GM21528 (cell line): ENCODE data around the gene ANK3.

ENCODE experiments used
- ATAC-seq: cut with Tn5 transposase; IDR thresholded peaks from one replicate; pipeline ENCODE4 v1.9.1; 2021; ENCODE audit warnings: mild to moderate bottlenecking, moderate library complexity; ENCODE audit not compliant: unreplicated experiment, low FRiP score

The ANK3 gene

DNA sequence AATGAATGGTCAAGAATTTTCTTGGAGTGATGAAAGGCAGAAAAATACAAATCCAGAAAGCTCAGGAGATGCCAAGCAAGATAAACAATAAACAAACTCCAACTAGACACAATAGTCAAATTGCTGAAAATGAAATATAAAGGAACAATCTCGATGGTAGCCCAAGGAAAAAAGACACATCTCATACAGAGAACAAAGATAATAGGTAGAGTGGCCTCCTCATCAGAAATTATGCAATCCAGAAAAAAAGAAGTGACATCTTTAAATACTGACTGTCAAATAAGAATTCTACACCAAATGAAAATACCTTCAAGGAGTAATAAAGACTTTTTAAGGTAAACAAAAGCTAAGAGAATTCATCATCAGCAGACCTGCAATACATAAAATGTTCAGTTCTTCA, 150.4 kb downstream of the ANK3 start:
- no peak for ATAC-seq

DNA sequence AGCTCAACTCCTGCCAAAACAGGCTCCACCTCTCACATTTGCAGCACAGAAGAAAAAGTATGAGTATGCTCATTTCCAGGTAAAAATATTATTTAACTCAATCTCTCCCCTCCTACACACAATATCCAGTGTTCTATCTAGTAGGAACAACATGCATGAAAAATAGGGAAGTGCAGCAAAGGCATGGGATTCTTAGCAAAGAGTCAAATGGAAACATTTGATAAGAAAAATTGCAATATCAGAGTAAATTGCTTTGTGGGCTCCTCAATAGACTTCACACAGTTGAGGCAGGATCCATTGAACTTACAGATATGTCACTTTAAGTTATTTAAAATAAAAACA, 150.9 kb downstream of the ANK3 start:
- no peak for ATAC-seq

DNA sequence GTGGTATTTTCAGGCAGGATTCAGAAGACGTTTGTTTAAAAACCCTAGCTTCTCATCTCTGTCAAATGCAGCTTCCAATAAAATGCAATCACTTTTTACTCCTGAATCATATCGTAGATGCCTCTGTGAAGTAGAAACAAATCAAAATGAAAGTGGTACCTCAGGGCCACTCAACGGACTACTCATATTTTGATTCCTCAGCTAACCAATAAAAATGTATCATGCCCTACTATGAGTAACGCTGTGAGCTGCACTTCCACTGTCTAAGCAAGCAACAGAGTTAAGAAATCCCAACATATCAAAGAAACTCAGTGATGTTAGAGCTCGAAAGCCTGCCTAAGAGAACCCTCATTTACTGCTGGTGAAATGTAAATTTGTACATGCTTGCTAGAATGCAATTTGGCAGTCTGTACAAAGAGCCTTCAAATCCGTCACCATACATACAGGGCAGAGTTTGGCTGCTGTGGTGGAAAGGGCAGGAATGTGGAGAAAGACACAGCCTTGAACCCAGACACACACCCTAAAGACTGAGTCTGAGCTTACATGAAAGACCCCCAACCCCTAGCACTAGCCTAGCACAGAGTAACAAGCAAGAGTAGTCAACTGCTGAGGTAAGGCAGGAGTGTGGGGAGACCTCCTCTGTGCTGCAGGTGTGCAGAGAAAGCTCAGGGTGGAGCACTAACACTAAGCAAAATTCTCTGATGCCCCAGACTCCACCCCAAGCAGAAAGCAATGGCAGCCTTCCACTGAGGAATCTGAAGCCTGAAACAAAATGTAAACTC, 151.5 kb downstream of the ANK3 start:
- peak; percentile 62 for ATAC-seq

DNA sequence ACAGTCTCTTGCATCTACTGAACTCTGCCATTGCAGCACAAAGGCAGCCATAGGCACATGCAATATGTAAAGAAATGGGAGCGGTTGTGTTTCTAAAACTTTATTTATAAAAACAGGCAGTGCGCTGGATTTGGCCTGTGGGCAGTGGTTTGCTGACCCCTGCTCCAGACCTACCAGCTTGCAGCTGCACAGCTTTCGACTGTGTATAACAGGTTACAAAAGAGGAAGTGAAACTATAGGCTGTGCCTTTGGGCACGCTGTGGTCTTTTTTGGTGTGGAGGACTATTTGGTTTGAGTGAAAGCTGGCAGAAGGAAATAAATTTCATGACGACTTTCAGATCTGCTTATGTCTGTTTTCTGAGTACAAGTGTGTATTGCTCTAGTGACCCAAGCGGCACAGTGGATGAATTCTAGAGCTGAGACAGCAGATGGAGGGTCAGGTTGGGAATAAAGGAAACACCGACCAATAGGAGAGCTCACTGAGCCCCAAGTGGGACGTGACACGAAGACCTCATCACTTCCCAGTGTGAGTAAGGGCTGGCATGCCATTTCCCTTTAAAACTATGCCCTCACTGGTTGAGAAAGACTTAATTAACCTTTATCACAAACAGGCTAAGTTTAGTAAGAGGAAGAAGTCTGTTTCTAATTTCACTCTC, 152.7 kb downstream of the ANK3 start:
- peak; percentile 97 for ATAC-seq

DNA sequence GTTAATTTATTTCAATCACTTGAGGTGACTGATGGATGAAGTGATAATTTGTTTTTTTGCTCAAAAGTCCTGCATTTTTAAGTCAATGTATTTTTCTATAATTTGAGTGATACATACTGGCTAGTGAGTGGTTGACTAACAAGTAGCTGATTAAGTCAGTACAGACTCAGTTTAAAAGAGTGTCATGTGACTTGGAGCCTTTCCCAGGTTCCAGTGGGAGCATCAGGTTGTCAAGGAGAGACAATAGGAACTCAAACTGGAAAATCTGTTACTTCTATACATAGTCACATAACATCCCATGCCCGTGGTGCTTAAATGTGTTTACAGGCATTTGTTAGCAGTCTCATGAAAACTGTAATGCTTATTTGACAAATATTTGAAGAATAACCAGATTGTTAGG, 154.7 kb downstream of the ANK3 start:
- ATAC-seq, result no peak

DNA sequence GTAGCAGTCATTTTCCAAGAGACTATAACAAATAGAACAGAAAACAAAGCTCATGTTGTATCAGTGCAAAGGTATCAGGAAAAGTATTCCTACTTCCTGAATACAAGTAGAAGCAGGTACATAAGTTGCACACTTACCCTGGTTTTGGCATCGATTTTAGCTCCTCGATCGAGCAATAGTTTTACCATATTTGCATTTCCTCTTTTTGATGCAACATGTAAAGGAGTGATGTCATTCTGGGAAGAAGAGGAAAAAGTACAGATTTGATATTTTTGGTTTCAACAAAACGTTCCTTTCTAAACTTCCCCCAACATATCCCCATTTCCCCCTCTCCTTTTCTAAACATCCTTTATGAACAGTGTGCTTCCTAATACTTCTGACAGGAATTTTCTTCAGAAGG, 155.1 kb downstream of the ANK3 start:
- ATAC-seq, result no peak

DNA sequence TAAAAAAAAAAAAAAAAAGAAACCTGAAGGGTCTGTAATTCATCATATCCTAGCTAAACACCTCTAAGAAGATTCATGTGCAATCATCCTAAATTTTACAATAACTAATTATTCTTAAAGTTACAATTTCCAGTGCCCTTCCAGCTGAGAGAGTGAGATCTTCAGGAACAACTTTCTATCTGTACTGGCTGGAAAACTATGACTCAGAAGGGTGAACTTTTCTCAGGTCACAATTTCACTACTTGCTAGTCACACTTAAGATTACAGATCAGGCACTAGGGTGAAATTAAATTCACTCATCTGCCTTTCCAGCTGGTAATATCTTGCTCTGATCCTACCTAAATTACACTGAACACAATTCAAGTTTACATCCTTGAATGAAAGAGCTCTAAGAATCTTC, 158.8 kb downstream of the ANK3 start:
- no peak for ATAC-seq

DNA sequence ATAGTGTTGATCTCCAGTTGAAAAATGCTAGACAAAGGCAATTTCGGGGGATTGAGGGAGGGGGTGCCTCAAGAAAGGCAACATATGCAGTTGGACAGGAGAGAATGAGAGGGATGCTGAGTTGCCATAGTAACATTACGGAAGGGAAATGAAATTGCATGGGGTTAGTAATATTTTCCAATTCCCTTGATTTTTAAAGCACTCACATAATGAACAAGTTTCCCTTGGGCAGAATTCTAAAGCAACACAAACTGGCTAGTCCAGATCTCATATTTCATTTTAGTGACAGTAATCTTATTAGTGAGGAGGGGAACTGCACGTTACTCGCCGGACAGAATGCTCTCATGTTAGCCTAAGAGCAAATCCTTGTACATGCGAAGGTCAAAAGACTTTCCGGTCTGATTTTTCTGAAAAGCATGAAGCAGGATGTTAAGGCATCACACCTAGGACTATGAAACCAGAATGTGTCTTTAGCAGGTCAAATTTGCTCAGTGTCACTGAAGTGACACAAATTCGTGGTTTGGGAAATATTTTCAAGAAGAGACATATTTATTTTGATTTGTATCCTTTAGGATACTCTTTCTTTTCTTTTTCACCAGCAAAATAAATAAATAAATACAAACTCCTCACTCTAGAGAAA, 165.5 kb downstream of the ANK3 start:
- no peak for ATAC-seq

DNA sequence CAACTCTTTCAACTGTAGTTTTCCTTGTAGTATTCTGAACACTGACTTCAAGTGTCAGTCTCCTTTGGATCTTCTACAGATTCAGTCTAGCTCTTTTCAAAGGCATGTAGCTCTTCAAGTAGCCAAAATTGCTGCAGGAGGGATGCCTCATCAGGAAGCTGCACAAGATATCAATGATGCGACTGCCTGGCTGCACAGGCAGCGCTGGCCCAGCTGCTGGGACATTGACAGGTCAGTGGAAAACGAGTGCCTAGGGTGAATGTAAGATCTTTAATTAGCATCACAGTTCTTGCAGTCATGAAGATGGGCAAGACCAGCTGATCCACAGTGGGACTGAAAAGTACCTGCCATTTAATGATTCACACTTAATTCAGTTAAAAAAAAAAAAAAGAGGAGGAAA, 167.6 kb downstream of the ANK3 start:
- no peak for ATAC-seq

DNA sequence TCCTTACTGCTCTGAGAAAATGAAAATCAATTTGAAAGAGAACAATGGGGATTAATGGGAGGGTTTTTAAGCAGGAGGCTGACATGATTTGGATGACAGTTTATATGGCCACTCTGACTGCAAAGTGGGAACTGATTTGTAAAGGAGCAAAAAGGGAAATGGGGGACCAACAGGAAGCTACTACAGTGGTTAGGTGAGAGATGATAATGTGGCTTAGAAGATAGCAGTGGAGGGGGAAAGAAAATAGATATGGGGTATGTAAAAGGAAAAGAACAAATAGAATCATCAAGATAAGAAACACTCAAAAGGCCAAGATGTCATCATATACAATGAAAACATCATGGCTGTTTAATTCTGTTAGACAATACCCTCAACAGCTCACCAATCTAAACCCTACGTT, 177.5 kb downstream of the ANK3 start:
- no peak for ATAC-seq

DNA sequence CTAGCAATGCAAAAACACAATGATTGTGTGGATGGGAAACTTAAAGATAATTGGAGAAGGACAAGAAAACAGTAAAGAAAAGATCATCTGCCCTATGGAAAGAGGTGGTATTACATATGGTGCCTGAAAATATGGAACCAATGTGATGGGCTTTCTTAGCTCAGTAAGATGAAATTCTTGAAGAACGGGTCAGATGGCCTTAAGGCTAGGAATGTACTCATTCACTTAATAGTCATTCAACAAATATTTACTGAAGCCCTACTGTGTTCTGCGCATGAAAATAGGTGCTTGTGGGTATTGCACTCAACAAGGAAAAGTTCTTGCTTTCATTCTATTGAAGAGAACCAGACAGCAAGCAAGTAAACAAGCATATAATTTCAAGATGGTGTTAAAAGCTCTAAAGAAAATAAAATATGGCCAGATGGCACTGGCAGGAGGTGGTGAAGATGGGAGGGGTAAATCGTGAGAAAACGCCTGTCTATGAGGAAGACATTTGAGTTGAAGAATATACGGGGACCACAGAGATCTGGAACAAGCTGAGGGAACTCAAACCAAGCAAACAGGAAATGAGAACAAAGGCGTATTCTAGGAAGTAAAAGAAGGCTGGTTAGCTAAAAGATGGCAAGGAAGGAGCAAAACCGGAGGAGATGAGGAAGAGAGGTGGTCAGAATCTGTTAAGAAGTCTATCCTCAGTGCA, 179.7 kb downstream of the ANK3 start:
- no peak for ATAC-seq

DNA sequence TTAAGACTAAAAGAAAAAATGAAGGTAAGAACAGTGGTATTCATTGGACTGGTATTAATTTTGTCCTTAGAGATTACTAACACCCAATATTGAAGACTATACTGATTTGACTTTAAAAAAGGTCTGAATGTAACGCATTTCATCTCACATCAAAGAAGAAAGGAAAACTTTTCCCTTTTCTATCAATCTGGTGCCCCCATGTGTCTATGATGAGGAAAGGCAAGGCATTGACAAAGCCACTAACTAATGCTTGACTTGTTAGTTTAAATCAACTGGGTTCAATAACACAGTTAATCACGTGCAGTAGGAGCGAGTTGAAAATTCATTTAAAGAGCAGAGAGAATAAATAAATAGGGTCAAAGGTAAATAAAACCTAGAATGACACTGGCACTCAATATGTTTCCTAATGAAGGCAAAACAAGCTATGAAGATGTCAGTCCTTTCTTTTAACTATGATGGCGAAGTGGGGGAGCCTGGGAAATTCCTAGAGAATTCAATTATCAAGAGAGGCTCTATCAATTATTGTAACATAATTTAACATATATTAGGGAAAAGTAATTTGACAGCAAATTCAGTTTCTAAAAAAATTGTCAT, 180.9 kb downstream of the ANK3 start:
- no peak for ATAC-seq

DNA sequence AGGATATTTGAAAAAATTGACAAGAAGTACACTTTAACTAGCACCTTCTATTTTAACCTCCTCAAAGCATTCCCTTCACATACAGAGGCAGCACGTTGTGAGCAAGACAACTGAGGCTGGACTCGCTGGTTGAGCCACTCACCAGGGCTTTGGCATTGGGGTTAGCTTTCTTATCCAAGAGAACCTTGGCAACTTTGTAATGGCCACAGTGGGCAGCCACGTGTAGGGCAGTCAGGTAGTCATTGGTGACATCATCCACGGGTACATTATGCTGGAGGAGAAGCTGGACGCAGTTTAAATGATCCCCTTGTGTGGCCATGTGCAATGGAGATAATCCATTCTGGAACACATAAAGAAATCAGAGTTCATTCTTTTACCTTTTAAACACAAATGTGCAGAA, 181.8 kb downstream of the ANK3 start:
- ATAC-seq, result no peak

DNA sequence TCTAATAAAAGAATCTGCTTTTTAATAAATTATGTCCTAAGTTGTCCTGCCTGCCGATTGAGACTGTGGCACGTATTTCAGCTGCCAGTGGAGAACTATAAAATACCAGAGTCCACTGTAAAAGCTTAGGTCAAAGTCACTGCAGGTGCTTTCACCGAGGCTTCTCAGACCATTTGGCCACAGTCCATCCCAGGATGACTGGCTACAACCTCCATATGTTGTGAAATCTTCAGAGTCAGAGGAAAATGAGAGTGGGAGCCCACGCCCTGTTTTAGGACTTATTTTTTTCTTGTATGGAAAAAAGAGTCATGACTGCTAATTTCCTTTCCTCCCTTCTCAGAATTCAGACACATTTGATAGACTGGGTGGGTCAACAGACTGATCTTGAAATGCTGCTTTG, 182.9 kb downstream of the ANK3 start:
- no peak for ATAC-seq

DNA sequence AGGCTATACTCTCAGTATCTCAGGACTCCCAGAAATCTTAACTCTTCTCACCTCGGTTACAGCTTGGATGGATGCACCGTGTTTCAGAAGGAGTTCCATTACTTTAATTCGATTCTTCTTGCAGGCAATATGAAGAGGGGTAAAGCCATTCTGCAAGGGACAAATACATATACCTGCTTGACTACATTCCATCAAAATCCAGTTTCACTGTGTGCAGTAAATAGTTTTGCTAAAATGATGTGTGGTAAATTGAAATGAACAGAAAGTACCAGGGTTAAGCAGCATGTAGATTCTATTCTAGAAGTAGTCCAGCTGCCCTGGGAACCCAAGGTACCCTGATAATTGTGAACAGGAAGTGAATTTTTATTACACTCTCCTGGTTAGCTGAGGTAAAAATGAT, 183.9 kb downstream of the ANK3 start:
- ATAC-seq, result no peak

DNA sequence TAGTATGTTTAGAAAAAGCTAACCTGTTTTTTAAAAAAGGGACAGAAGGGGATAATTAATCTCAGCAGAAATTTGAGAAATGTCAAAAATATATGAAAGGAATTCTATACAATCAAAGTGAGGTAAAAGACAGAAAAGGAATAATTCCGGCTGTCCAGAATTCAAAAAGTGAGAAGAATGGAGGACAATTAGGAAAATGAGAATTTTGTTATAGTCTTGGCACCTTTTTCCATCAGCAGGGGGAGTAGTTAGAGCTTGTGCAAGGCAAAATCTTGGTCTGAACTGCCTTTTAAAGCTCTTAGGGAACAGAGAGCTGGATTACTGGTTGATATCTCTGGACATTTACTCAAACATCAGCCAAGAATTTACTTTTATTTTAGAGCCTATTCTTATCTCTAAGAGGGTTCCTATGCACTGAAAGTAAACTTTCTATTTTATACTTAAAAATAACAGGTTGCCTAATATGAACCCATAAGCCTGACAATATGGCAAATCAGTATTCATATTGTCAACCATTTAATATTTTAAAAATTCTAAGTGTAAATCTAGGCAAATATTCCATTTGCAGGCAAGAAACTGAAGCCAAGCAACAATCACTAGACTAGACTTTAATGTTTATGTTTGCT, 185.6 kb downstream of the ANK3 start:
- no peak for ATAC-seq

DNA sequence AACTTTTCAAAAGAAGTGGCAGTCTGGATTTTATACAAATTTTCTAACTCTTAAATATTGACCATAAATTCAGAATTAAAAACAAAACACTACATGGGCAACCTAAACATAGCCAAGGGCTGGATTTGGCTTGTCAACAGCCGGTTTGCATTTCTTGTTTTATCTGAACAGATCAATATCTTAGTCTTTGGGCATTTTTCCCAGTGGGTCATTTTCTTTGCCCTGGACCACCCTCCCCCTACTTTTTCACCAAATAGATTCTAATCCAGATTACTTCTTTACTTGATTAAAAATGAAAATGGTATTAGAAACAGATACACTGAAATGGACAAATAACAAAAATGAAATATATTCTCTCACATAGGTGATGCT, 189.0 kb downstream of the ANK3 start:
- no peak for ATAC-seq

DNA sequence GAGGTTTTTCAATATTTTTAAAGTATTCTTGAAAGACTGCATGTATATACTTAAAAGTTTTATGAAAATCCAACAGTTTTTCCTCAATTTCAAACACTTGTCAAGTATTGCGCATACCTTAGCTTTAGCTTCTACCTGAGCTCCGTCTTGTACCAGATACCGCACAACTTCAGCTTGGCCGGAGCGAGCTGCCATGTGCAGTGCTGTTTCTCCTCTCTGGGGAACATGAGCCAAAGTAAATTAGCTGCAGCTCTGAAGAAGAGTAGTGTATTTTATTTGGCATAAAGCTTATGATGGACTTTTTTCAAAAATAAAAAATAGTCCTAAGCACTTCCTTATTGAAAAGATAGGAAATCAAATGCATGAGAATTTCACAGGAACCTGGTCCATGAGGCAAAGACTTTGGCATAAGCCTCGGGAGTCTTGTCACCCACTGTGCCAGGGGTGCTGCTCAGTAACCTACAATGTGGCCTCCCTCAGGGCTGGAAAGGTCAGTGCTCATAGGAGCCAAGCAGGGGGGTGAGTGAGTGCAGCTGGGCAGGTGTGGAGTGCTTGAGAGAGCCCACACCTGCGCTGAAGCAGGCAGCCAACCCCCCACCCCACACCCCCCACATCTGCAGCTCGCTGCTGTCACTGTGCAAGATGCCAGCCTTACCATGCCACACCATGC, 189.5 kb downstream of the ANK3 start:
- ATAC-seq, result no peak

DNA sequence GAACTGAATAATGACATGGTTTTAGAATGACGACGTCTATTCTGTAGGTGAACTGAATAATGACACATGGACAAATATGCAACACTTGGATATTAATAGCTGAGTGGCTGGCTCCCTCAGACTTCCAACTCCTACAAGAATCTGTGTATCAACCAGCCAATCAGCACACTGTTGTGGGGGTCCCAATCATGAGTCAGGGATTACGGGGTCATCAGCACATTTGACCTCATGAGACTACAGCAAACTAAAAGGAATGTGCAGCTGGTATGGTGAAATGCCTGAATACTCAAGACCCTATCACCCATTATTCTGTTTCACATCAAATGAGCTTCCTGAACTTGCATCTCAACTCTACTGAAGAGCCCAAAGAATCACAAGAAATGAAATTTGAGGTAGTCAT, 192.5 kb downstream of the ANK3 start:
- ATAC-seq, result no peak

DNA sequence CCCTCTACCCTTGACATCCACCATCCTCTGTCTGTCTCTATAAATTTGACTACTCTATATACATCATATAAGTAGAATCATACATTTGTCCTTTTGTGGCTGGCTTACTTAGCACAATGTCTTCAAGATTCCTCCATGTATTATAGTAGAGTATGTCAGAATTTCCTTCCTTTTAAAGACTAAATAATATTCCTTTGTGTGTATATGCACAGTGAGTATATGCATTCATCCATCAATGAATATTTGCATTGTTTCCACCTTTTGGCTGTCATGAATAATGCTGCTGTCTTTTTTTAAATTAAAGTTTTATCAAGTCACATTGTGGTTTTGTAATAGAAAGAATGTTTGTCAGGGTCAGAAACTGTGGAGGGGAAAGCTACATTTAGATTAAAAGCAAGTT, 195.3 kb downstream of the ANK3 start:
- no peak for ATAC-seq
